Brain microvascular endothelial cell (primary cell): ENCODE data around the gene TMEM63B.
"Not testable (repeated sequence)": the region's sequence is repeated elsewhere in the genome, so short reads cannot be mapped to it uniquely, and the experiment has no call there.

Experiments used
- DNase-seq: peaks from one replicate; pipeline ENCODE4 v3.0.0-alpha.2; 2020
- H3K27ac ChIP-seq: fragments of 250-450 bp; sonication (Bioruptor Pico); 2 replicates; pipeline ENCODE4 v1.5.1; 2020; ENCODE audit warnings: mild to moderate bottlenecking, moderate library complexity
- H3K27me3 ChIP-seq: fragments of 250-450 bp; sonication (Bioruptor Pico); replicated peaks from 2 replicates; pipeline ENCODE4 v1.5.1; 2020; ENCODE audit warnings: mild to moderate bottlenecking
- H3K36me3 ChIP-seq: fragments of 250-450 bp; sonication (Bioruptor Pico); replicated peaks from 2 replicates; pipeline ENCODE4 v1.5.1; 2020; ENCODE audit warnings: mild to moderate bottlenecking
- H3K4me3 ChIP-seq: 2 replicates; pipeline ENCODE4 v1.5.1; 2011; ENCODE audit warnings: low read depth, mild to moderate bottlenecking, control low read depth, low read length, moderate library complexity
- in situ Hi-C: cut with HindIII; loops from 2 replicates; pipeline ENCODE4 v1.10.0; 2017; ENCODE audit warnings: low sequenced_read_pairs, low pct_ligation_motif_present
- TF ChIP-seq, protein P1 (sequence below): IDR thresholded peaks from 2 replicates; pipeline ENCODE4 v1.5.1; 2011; ENCODE audit warnings: low read depth, mild to moderate bottlenecking, moderate library complexity, low read length, control low read depth, inconsistent platforms; ENCODE audit errors: missing control alignments

The TMEM63B gene

DNA sequence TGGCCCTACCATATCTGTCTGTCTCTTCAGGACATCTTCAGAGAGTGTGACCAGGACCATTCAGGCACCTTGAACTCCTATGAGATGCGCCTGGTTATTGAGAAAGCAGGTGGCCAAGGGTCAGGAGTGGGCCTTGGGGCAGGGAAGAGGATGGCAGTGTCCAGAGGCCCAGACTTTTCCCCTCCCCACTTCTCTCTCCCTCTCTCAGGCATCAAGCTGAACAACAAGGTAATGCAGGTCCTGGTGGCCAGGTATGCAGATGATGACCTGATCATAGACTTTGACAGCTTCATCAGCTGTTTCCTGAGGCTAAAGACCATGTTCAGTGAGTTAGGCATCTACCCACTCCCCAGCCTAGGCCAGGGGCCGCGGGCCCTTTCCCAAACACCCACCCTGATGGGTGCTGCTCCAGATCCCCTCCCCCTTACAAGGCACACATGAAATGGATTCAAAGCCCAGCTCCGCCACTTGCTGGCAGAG is 55.6 kb downstream of the TMEM63B start:
- TF ChIP-seq, protein P1, sequence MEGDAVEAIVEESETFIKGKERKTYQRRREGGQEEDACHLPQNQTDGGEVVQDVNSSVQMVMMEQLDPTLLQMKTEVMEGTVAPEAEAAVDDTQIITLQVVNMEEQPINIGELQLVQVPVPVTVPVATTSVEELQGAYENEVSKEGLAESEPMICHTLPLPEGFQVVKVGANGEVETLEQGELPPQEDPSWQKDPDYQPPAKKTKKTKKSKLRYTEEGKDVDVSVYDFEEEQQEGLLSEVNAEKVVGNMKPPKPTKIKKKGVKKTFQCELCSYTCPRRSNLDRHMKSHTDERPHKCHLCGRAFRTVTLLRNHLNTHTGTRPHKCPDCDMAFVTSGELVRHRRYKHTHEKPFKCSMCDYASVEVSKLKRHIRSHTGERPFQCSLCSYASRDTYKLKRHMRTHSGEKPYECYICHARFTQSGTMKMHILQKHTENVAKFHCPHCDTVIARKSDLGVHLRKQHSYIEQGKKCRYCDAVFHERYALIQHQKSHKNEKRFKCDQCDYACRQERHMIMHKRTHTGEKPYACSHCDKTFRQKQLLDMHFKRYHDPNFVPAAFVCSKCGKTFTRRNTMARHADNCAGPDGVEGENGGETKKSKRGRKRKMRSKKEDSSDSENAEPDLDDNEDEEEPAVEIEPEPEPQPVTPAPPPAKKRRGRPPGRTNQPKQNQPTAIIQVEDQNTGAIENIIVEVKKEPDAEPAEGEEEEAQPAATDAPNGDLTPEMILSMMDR, result no peak
- H3K27me3 ChIP-seq, result no peaks in the 10 kb centered on the region
- no peak overlapping the region for H3K27ac ChIP-seq
- H3K36me3 ChIP-seq, result no peaks in the 10 kb centered on the region
- no peak for DNase-seq
- H3K4me3 ChIP-seq, result no peak overlapping the region
- in situ Hi-C loops, result no loop called here

DNA sequence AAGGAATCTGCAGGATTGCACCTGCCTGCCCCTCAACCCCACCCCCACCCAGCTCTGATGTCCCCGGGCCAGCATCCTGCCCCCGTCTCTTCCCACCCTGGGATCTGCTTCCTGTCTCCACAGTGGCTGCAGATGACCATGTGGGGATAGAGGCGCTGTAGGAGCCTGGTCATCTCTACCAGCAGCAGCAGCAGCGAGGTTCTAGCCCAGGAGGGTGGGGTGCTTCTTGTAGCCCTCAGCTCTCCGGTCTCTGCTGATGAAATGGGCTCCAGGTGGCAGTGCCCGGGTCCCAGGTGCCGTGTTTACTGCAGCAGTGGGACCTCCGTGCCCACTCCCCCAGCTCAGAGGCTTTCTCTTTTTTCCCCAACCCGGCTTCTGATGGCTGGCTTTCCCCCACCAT is 56.4 kb downstream of the TMEM63B start:
- no peak for DNase-seq
- Histone ChIP-seq H3K27ac (no peak overlapping the region), H3K27me3 (no peaks in the 10 kb centered on the region), H3K36me3 (no peaks in the 10 kb centered on the region), H3K4me3 (no peak overlapping the region)
- TF ChIP-seq, protein P1, result no peak
- in situ Hi-C loops, result no loop called here

DNA sequence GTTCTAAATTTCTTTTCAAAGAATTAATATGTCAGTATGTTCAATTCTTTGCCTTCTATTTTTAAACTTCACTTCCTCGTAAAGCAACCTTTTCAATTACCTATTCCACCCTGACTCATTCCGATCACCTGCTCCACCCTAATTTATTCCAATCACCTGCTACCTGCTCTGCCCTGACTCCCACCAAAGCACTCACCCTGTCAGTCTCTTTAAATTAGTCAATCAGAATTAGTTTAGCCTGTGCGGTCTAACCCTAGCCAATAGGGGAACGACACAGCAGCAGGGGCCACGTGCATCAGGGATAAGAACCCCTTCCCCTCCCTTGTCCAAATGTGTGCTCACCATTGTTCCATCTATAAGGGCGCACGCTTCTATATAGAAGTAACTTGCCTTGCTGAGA is 58.0 kb downstream of the TMEM63B start:
- DNase-seq, H3K27me3 ChIP-seq, H3K27ac ChIP-seq, in situ Hi-C loops, H3K4me3 ChIP-seq, H3K36me3 ChIP-seq: not testable (repeated sequence)

DNA sequence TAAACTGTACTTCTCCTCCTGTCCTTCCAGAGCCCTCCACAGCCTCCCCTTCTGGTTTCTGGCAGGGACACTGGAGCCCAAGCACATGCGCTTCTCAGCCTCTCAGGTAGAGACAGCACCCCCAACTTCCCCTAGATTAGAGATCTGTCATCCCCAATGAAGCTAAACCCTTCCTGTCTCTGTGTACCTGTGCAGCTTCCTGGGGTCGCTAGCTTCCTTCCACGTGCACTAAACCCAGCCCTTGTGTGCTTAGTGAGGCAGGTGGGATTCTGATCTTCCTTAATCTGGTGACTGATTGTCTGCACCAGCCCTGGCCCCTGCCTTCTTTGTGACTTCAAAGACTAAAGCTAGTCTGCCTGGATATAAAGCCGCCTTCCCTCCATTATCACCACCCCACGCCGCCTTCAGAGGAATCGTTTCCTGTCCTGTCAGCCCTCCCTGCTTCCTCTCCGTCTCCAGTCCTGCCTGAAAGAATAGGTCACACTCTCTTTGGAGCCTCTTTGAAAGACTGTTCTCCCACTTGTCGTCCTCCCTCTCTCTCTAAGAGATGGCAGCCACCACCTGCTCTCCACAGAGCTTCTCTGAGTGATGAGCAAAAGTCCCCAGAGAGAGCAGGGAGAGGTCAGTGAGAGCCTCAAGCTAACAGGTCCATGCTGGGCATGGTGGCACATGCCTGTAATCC is 58.7 kb downstream of the TMEM63B start:
- in situ Hi-C loops, result no loop called here
- Histone ChIP-seq H3K36me3 (no peaks in the 10 kb centered on the region), H3K27me3 (no peaks in the 10 kb centered on the region), H3K4me3 (no peak overlapping the region), H3K27ac (no peak overlapping the region)
- TF ChIP-seq, protein P1, result no peak
- DNase-seq, result no peak

DNA sequence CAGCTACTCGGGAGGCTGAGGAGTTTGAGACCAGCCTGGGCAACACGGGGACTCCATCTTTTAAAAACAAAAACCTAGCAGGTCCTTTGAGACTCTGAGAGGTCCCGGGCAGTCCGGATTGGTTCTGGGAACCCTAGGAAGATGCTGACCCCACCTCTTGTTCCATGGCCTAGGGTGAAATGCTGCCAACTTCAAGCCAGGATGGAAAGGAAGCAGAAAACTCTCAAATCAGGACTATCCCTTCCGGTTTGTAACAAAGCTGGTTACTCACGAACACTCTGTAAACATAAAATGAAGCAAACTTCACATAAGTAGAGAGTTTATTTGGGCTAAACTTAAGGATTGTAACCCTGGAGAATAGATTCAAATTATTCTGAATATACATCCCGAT is 59.3 kb downstream of the TMEM63B start:
- no peak for DNase-seq
- H3K4me3 ChIP-seq, result no peak overlapping the region
- no peak overlapping the region for H3K27ac ChIP-seq
- in situ Hi-C loops, result no loop called here
- H3K27me3 ChIP-seq, result no peaks in the 10 kb centered on the region
- no peaks in the 10 kb centered on the region for H3K36me3 ChIP-seq
- TF ChIP-seq, protein P1, result no peak

DNA sequence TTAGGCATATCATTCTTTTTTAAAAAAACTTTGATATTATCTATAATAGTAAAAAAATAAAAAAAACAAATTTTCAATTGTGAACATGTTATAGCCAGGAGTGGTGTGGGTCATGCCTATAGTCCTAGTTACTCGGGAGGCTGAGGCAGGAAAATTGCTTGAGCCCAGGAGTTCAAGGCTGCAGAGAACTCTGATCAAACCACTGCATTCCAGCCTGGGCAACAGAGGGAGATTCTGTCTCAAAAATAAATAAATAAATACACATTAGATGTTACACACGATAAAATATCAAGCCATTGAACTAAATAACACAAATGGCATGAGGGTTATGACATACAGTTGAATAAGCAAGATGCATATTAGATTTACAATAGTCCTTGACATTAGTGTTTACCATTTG is 61.5 kb downstream of the TMEM63B start:
- Histone ChIP-seq H3K27ac (no peak overlapping the region), H3K27me3 (no peaks in the 10 kb centered on the region), H3K36me3 (no peaks in the 10 kb centered on the region), H3K4me3 (no peak overlapping the region)
- no peak for DNase-seq
- TF ChIP-seq, protein P1, result no peak
- in situ Hi-C loops, result no loop called here
